Neural crest cell (in vitro differentiated cells): ENCODE measurements around the gene PCNT. TPM values are rescaled to one million over a fixed set of nuclear protein-coding genes. Genes with fewer than 3 reads are reported as not detected.

Experiments
- DNase-seq: peaks from one replicate; pipeline ENCODE4 v3.0.0; 2021; ENCODE audit warnings: low read depth, mixed read lengths, low spot score
- H3K27ac Mint-ChIP-seq: one replicate; pipeline ENCODE4 v1.8.0; 2021; ENCODE audit warnings: mild to moderate bottlenecking, mixed read lengths; ENCODE audit not compliant: unreplicated experiment
- H3K27me3 Mint-ChIP-seq: 2 replicates; pipeline ENCODE4 v1.8.0; 2021; ENCODE audit warnings: low read depth, mild to moderate bottlenecking, mixed read lengths
- H3K36me3 Mint-ChIP-seq: 2 replicates; pipeline ENCODE4 v1.8.0; 2021; ENCODE audit warnings: low read depth, mild to moderate bottlenecking, mixed read lengths
- H3K4me1 Mint-ChIP-seq: 2 replicates; pipeline ENCODE4 v1.8.0; 2021; ENCODE audit warnings: mixed read lengths
- H3K4me3 Mint-ChIP-seq: one replicate; pipeline ENCODE4 v1.8.0; 2021; ENCODE audit warnings: mild to moderate bottlenecking, mixed read lengths
- H3K9me3 Mint-ChIP-seq: 2 replicates; pipeline ENCODE4 v1.8.0; 2021; ENCODE audit warnings: mixed read lengths
- total RNA-seq: library from RNA; stranded (reverse); gene quantifications from 2 replicates; pipeline ENCODE4 v1.2.1, GENCODE V29; 2021
- TF ChIP-seq, protein P1 (sequence below): fragments of 200-600 bp; sonication (generic); conservative IDR thresholded peaks from 2 replicates; pipeline ENCODE4 v1.5.0; 2021; ENCODE audit warnings: antibody characterized with exemption, mild to moderate bottlenecking

PCNT gene
- total RNA-seq, 1 donor from 2014 or later, result 60.4 TPM

DNA sequence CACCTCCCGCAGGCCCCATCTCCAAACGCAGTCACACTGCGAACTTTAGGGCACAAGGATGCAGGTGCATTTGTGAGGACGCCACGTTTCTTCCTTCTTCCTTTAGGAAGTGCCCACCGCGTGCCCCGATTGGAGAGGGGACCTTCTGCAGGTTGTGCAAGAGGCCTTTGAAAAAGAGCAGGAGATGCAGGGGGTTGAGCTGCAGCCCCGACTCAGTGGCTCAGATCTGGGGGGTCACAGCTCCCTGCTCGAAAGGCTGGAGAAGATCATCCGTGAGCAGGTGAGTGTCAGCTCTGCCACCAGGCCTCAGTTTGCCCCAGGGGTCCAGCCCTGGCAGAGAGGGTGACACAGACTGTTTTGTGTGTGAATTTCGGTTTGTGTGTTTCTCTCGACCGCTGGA lies 103.6 kb downstream of the PCNT start:
- Mint-ChIP-seq H3K27ac (no peak overlapping the region), H3K27me3 (no peaks in the 10 kb centered on the region), H3K9me3 (no peaks in the 10 kb centered on the region), H3K4me1 (peaks cover 8% of the 10 kb centered on the region), H3K4me3 (no peak overlapping the region), H3K36me3 (peaks cover 4% of the 10 kb centered on the region)
- TF ChIP-seq, protein P1, sequence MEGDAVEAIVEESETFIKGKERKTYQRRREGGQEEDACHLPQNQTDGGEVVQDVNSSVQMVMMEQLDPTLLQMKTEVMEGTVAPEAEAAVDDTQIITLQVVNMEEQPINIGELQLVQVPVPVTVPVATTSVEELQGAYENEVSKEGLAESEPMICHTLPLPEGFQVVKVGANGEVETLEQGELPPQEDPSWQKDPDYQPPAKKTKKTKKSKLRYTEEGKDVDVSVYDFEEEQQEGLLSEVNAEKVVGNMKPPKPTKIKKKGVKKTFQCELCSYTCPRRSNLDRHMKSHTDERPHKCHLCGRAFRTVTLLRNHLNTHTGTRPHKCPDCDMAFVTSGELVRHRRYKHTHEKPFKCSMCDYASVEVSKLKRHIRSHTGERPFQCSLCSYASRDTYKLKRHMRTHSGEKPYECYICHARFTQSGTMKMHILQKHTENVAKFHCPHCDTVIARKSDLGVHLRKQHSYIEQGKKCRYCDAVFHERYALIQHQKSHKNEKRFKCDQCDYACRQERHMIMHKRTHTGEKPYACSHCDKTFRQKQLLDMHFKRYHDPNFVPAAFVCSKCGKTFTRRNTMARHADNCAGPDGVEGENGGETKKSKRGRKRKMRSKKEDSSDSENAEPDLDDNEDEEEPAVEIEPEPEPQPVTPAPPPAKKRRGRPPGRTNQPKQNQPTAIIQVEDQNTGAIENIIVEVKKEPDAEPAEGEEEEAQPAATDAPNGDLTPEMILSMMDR, result no peak
- no peak for DNase-seq

DNA sequence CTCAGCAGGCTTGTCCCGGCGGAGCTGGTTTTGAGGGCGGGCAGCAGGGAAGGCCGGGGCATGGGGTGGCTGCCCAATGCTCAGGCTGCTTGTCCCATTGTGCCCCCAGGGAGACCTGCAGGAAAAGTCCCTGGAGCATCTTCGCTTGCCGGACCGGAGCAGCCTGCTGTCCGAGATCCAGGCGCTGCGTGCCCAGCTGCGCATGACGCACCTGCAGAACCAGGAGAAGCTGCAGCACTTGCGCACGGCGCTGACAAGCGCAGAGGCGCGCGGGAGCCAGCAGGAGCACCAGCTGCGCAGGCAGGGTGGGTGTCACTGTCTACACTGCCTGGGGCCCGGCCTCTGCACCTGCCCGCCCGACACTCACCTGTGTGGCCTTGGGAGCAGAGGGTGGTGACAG lies 104.3 kb downstream of the PCNT start:
- Mint-ChIP-seq H3K27ac (no peak overlapping the region), H3K4me1 (peaks cover 8% of the 10 kb centered on the region), H3K4me3 (no peak overlapping the region), H3K36me3 (peaks cover 4% of the 10 kb centered on the region), H3K9me3 (no peaks in the 10 kb centered on the region), H3K27me3 (no peaks in the 10 kb centered on the region)
- DNase-seq, result no peak
- TF ChIP-seq, protein P1, result no peak

DNA sequence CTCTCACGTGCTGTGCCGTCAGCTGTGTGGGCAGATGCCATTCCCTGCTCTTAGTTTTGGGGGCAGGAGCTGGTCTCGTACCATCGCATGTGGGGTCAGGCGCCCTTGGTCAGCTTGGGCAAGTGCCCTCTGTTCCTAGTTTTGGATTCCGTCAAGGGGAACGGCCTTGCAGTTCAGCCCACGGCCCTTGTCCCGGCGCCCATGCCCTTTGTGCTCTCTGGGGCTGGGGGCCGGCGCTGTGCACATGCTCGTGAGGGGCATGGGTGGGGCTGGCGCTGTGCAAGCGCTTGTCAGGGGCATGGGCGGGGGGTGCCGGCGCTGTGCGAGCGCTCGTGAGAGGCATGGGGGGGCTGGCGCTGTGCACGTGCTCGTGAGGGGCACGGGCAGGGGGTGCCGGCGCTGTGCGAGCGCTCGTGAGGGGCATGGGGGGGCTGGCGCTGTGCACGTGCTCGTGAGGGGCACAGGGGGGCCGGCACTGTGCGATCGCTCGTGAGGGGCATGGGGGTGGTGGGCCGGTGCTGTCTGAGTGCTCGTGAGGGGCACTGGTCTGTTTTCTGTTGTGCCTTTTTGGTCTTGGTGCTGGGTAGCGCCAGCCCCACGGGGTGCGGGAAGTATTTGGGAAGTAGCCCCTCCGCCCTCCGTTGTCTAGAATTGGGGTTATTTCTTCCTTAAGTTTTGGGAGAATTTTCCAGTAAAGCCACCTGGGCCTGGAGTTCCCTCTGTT lies 105.2 kb downstream of the PCNT start:
- peaks cover 4% of the 10 kb centered on the region for H3K4me1 Mint-ChIP-seq
- no peak overlapping the region for H3K4me3 Mint-ChIP-seq
- H3K27ac Mint-ChIP-seq, result no peak overlapping the region
- H3K9me3 Mint-ChIP-seq, result no peaks in the 10 kb centered on the region
- peaks cover 4% of the 10 kb centered on the region for H3K36me3 Mint-ChIP-seq
- TF ChIP-seq, protein P1, result no peak
- DNase-seq, result no peak
- H3K27me3 Mint-ChIP-seq, result no peaks in the 10 kb centered on the region

DNA sequence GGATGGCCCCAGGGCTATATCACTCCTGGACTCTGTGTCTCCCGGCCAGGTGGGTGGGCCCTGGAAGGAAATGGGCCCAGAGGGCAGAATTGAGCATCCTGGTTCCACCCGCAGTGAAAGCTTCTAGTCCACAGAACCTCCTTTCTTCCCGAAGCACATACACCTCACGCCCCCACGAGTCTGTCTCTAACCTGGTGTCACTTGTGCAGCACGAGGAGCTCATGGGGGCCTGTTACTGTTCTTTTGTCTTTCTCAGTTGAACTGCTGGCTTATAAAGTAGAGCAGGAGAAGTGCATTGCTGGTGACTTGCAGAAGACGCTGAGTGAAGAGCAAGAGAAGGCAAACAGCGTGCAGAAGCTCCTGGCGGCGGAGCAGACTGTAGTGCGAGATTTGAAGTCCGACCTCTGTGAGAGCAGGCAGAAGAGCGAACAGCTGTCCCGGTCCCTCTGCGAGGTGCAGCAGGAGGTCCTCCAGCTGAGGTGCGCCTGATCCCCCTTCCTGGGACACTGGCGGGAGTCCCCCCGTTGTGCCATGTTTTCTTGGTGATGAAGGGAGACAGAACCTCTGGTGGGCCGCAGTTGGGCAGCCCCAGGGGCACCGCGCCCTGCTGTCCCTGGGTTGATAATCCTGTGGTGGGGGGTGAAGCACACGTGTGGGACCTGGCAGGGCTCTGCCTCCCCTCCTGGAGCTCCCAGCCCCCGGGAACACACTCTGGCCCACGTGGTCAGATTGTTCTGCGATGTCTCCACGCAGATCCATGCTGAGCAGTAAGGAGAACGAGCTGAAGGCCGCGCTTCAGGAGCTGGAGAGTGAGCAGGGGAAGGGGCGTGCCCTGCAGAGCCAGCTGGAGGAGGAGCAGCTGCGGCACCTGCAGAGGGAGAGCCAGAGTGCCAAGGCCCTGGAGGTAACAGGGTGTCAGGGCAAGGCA lies 106.1 kb downstream of the PCNT start:
- DNase-seq, result no peak
- H3K4me3 Mint-ChIP-seq, result no peak overlapping the region
- no peaks in the 10 kb centered on the region for H3K9me3 Mint-ChIP-seq
- H3K36me3 Mint-ChIP-seq, result peaks cover 8% of the 10 kb centered on the region
- TF ChIP-seq, protein P1, result no peak
- no peaks in the 10 kb centered on the region for H3K27me3 Mint-ChIP-seq
- no peaks in the 10 kb centered on the region for H3K4me1 Mint-ChIP-seq
- no peak overlapping the region for H3K27ac Mint-ChIP-seq

DNA sequence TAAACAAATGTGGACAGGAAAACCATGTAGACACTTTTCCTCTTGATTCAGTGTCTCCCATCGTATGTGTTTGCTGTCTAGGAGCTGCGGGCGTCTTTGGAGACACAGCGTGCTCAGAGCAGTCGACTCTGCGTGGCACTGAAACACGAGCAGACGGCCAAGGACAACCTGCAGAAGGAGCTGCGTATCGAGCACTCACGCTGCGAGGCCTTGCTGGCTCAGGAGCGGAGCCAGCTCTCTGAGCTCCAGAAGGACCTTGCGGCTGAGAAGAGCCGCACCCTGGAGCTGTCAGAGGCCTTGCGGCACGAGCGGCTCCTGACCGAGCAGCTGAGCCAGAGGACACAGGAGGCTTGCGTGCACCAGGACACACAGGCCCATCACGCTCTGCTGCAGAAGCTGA lies 107.5 kb downstream of the PCNT start:
- peaks cover 8% of the 10 kb centered on the region for H3K36me3 Mint-ChIP-seq
- no peaks in the 10 kb centered on the region for H3K4me1 Mint-ChIP-seq
- TF ChIP-seq, protein P1, result no peak
- no peak overlapping the region for H3K27ac Mint-ChIP-seq
- no peak for DNase-seq
- H3K4me3 Mint-ChIP-seq, result no peak overlapping the region
- no peaks in the 10 kb centered on the region for H3K27me3 Mint-ChIP-seq
- no peaks in the 10 kb centered on the region for H3K9me3 Mint-ChIP-seq
